ENCODE data around the gene ZNF451.
"Not testable (repeated sequence)": the region's sequence is repeated elsewhere in the genome, so short reads cannot be mapped to it uniquely, and the experiment has no call there.

The ZNF451 gene
- long read RNA-seq, full-length matches to known transcripts, result 122 of 176 reads
- long read RNA-seq, partial matches to known transcripts, result 26 of 176 reads
- long read RNA-seq, other reads (novel, unspliced or antisense), result 28 of 176 reads

- peak; percentile 85 to 98 for DNase-seq (ENCODE audit: low read depth in 1 of 2, low spot score in 1 of 2)
- Histone ChIP-seq H3K4me3 (replicated peaks; ENCODE audit: insufficient read depth, low read length) (peak within 1 kb of the TSS; percentile 42), H3K27ac (replicated peaks) (peak within 1 kb of the TSS; percentile 83), H3K27me3 (ENCODE audit: insufficient read depth, poor library complexity, severe bottlenecking) (no peaks in the 10 kb centered on the region)
- TF ChIP-seq CTCF (IDR thresholded peaks at IDR 0.05; ENCODE audit: insufficient read depth, low read length) (no peak), GABPA (IDR thresholded peaks at IDR 0.05; ENCODE audit: low read depth) (peak; percentile 84), POLR2AphosphoS5 (IDR thresholded peaks at IDR 0.05; ENCODE audit: low read depth) (peak; percentile 87), REST (IDR thresholded peaks at IDR 0.05; ENCODE audit: insufficient replicate concordance, low read depth) (peak; percentile 23), SPI1 (IDR thresholded peaks at IDR 0.05; ENCODE audit: borderline replicate concordance, low read depth) (peak; percentile 61; the same call in 1 of the 2 replicates)
Observed at GRCh38 chr6:57089687-57090457, at the start of gene ZNF451. TSS of gene ZNF451 (plus strand) at chr6:57090188. CDS start at chr6:57090254, 66 bp downstream.

GRCh38 chr6:57044061-57044460 lies 45.9 kb upstream of the ZNF451 start:
- not testable (repeated sequence) for H3K4me3 ChIP-seq (replicated peaks; ENCODE audit: insufficient read depth, low read length); H3K27ac ChIP-seq (replicated peaks); H3K27me3 ChIP-seq (ENCODE audit: insufficient read depth, poor library complexity, severe bottlenecking); DNase-seq (ENCODE audit: low read depth in 1 of 2, low spot score in 1 of 2)

- no peak overlapping the region for H3K4me3 ChIP-seq (replicated peaks; ENCODE audit: insufficient read depth, low read length)
- H3K27me3 ChIP-seq (ENCODE audit: insufficient read depth, poor library complexity, severe bottlenecking), result no peaks in the 10 kb centered on the region
- H3K27ac ChIP-seq (replicated peaks), result no peak overlapping the region
- no peak for DNase-seq (ENCODE audit: low read depth in 1 of 2, low spot score in 1 of 2)
- no peak for TF ChIP-seq SPI1 (IDR thresholded peaks at IDR 0.05; ENCODE audit: borderline replicate concordance, low read depth)
- TF ChIP-seq POLR2AphosphoS5 (IDR thresholded peaks at IDR 0.05; ENCODE audit: low read depth), result no peak
- no peak for TF ChIP-seq CTCF (IDR thresholded peaks at IDR 0.05; ENCODE audit: insufficient read depth, low read length)
- no peak for TF ChIP-seq REST (IDR thresholded peaks at IDR 0.05; ENCODE audit: insufficient replicate concordance, low read depth)
- TF ChIP-seq GABPA (IDR thresholded peaks at IDR 0.05; ENCODE audit: low read depth), result no peak
Observed at GRCh38 chr6:57044568-57044967, 45.4 kb upstream of the ZNF451 start.

GRCh38 chr6:57046332-57047256 lies 43.4 kb upstream of the ZNF451 start, which contains the start of gene KIAA1586:
TSS of gene KIAA1586 (plus strand) at chr6:57046693. CDS start at chr6:57046756, 63 bp downstream.
- TF ChIP-seq POLR2AphosphoS5 (IDR thresholded peaks at IDR 0.05; ENCODE audit: low read depth) (peak; percentile 86), GABPA (IDR thresholded peaks at IDR 0.05; ENCODE audit: low read depth) (peak; percentile 57; the same call in 1 of the 2 replicates)
- peak within 1 kb of the TSS; percentile 80 for H3K27ac ChIP-seq (replicated peaks)

GRCh38 chr6:57047257-57047585 lies 42.8 kb upstream of the ZNF451 start:
- H3K27ac ChIP-seq (replicated peaks); DNase-seq (ENCODE audit: low read depth in 1 of 2, low spot score in 1 of 2); H3K27me3 ChIP-seq (ENCODE audit: insufficient read depth, poor library complexity, severe bottlenecking); H3K4me3 ChIP-seq (replicated peaks; ENCODE audit: insufficient read depth, low read length): not testable (repeated sequence)

More at GRCh38 chr6:57046332-57047256, 43.4 kb upstream of the ZNF451 start, which contains the start of gene KIAA1586:
- H3K27me3 ChIP-seq (ENCODE audit: insufficient read depth, poor library complexity, severe bottlenecking), result not testable (repeated sequence)
- peak within 1 kb of the TSS; percentile 47 for H3K4me3 ChIP-seq (replicated peaks; ENCODE audit: insufficient read depth, low read length)
- peak; percentile 71 to 96 for DNase-seq (ENCODE audit: low read depth in 1 of 2, low spot score in 1 of 2)

- not testable (repeated sequence) for DNase-seq (ENCODE audit: low read depth in 1 of 2, low spot score in 1 of 2); H3K27ac ChIP-seq (replicated peaks); H3K27me3 ChIP-seq (ENCODE audit: insufficient read depth, poor library complexity, severe bottlenecking)
- H3K4me3 ChIP-seq (replicated peaks; ENCODE audit: insufficient read depth, low read length), result peak overlapping the region; percentile 37
Observed at GRCh38 chr6:57047859-57048258, 42.1 kb upstream of the ZNF451 start.

Data from HL-60 (cell line).